ENCODE results near the gene C14orf119.

The C14orf119 gene

DNA sequence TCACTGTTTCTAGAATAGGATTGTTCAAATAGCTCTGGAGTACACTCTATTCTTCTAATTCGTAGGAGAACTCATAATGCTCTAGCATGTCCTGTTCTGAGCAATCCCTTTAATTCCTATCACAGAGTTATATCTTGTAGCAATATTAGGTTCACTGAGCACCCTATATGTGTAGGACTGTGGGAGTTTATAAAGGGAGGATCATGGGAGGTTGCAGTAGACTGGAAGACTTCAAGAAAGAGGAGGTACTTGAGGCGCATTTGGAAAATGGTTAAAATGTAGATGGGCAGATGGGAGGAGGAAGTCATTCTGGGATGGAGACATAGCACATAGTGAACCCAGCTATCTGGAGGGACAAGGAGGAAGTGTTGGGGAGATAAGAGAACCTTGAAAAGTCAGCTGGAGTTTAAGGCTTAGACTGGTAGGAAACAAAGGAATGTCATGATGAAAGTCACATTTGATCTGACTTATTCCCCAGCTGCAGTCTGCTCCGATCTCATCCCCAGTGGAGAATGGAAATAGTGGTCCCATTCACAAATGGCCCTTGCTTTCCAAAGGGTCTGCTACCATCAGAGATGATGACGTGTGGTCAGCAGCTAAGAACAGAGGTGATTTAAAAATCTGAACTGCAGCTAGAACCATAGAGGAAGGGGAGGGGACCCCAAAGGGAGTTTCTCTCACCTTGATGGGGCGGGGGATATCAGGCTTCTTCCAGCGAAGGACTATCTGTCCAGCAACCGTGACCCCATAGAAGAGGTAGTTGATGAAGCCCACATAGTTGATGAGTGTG lies 33.9 kb downstream of the C14orf119 start:
- no peak for DNase-seq

DNA sequence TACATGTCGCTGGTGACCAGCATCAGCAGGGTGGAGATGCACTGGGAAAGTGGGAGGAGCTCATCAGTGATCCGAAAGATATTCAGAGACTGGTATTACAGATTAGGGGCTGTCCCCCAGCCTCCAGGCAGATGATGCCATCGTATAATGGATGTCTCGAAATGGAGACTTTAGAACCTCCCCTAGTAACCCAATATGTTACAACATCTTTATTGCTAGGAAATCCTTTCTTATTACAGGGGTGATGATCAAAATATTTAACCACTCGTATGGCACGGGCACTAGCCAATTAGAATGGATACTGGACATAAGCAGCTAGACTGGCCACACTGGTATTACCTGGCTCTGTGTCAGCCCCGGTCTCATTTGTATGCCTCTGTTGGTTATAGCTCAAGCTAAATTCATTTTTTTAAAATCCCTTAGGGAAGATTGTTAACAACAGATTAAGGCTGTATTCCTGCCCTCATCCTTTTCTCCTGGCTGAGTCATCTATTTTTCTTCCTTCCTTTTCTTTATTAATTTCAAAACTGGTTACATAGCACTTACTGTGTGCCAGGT lies 34.5 kb downstream of the C14orf119 start:
- no peak for DNase-seq

DNA sequence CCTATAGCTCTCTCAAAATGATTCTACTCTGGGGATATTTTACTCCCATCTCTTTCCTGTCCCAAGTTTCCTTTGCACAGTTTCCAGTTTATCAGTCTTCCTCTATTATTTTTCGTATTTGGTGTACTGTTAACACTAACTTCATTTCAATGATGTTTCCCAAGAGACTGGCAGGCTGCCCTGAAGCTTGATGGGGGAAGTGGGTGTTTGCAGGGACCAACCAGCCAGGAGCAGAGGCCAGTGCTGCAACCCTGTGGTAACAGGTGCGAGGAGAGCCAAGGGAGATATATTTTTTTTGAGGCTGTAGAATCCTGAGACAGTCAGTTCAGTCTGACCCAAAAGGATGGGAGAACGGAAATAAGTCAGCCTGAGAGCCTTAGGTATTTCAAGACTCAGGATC lies 35.6 kb downstream of the C14orf119 start:
- no peak for DNase-seq

DNA sequence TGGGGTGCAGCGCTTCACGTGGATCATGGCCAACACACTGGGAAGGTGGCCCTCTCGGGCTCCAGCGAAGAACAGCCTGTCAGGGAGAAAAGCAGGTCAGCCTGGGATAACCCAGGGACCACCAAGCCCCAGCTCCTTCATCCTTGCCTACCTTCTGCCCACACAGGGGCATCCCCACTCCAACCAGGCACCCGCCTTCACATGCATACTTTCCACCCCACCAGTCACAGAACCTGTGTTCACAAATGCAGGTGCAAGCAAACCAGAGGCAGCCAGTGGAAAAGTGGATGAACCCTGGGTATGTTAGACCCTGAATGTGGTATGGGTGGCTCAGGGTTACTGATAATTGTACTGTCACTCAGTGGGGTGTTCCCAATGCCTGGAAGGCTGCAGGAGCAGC lies 36.2 kb downstream of the C14orf119 start:
- no peak for DNase-seq

DNA sequence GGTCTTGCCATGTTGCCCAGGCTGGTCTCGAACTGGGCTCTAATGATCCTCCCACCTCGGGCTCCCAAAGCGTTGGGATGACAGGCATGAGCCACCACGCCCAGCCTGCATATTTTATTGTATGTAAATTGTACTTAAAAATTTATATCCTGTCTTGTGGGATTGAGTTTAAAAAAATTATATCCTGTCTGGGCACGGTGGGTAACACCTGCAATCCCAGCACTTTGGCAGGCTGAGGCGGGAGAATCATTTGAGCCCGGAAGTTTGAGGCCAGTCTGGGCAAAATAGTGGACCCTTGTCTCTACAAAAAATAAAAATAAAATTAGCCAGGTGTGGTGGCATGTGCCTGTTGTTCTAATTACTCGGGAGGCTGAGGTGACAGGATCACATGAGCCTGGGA lies 37.7 kb downstream of the C14orf119 start:
- no peak for DNase-seq

DNA sequence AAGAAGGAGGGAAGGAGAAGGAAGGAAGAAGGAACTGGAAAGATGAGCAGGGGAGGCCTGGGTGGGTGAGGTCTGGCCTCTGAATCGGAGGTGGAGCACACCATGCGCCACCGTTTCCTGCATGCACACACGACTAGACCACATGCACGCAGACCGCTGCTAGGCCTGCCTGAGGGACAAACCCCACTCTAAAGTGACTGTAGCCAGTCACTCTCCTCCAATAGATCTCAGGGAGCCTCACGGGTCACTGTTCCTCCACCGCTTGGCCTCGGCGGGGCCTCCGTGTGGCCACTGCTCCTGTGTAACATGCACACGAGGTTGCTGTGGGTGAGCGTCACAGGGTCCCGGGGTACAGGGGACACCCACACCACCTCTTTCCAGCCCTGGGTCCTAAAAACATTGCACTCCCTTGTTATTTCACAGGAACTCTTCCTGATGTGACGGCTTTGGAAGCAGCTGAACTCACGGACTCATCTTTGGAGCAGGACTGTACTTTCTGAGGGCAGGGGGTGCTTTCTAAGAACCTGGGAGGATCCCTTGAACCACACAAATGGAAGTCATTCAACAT lies 41.3 kb downstream of the C14orf119 start:
- no peak for DNase-seq

DNA sequence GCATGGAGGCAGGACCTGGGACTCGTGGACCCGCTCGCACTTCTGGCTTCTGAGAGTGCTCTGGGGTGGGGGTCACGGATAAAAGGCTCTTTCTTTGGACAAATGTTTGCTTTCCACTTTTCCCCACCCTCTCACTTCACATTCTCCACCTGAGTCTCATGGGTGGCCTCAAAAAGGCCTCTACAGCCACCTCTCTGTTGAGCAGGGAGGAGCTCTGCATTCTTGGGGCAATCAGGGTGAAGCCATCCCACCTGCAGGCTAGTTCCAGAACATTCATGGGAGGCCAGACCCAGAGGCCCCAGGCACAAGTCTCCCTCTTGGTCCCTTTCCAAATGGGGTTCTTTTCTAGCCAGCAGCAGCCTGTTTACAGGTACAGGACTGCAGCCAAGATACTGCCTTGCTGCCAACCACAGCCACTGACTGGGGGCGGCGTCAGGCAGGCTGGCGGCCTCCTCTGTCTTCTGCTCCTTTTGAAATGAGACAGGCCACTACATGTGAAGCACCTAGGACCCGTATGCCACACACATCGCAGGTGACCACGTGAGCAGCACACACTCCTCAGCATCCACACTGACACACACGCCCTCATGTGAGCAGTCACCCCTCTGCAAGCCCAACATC lies 42.0 kb downstream of the C14orf119 start:
- no peak for DNase-seq

DNA sequence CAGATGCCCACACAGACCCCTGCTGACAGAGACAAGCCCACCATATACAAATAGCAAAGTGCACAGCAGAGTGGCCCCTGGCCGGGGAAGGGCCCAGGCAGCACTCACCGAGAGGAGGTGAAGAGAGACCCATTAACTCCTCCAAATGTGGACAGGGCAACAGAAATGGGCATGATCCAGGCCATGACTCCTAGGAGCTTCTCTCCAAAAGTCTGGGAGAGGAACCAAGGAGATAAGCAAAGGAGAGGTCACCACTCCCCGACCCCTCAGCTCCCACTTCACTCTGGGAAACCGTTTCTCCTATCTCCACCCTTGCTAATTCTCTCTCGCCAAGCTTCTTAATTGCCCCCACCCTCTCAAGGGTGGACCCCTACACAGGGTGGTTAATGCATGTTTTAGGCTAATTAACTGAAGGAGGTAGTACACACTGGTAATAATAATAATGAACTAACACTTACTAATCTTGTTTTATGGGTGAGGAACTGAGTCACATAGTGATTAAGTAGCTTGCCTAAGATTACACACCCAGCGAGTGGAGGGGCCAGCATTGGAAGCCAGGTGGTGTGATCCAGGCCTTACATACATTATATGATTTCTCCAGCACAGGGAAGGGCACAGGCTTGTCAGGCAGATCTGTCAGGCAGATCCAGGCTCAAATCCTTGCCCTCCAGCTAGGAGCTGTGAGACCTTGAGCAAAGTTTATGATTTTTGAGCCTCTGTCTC lies 42.7 kb downstream of the C14orf119 start:
- no peak for DNase-seq

DNA sequence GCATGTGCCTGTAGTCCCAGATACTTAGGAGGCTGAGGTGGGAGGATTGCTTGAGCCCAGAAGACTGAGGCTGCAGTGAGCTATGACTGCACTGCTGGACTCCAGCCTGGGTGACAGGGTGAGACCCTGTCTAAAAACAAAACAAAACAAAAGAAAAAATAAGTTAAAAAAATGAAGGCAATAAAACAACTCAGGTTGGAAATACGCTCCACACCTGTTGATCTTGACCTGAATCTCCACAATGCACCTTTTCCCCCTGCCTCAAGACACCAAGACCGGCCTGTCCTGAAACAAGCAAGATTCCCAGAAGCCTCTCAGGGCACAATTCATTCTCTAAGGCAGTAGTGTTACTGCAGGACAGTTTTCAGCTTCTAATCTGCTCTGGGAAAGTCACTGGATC lies 44.6 kb downstream of the C14orf119 start:
- DNase-seq: no peak

DNA sequence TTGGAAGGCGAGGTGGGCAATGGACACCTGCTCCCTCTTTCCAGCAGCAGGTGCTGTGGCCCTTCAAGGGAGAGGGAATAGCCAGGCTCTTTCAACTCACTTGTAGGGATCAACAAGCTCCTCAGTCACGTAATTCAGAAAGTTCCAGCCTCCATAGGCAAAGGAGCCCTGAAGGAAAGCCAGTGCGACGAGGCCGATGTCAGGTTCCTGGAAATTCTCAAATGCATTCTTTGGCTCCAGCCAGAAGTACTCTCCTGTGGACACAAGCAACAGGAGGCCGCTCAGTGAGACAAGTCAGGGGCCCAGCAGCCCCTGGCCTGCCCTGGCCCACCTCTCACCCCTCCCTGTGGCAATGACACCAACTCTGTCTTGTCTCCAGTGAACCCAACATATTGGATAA lies 45.1 kb downstream of the C14orf119 start:
- no peak for DNase-seq

DNA sequence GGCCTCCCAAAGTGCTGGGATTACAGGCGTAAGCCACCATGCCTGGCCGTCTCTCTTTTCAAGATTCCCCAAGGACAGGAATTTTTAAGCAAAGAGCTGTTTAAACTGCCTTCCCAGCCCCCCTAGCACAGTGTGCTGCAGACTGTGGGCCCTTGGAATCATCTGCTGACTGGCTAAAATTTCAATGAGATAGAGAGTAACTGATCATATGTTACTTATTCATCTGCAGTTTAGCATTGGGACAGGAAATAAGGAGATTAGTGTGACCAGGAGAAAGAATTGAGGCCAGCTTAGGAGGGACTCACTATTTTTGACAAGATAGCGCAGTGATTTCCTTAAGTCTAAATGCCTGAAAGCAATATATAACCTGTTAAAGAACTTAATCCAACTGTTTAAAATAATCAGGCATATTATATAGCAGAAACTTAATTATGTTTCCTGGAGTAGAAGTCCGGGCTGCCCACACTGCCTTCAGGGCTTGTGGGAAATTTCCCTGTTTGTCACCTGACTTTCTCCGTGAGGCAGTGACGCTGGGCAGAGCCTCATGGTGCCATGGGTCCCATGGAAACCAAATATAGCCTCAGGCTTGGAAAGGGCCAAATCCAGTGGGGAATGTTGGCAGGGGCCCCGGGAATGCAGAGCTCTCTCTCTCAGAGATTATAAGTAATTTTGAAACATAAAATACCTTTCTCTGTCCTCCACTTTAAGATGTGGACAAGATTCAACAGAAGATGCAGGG lies 46.6 kb downstream of the C14orf119 start:
- no peak for DNase-seq

DNA sequence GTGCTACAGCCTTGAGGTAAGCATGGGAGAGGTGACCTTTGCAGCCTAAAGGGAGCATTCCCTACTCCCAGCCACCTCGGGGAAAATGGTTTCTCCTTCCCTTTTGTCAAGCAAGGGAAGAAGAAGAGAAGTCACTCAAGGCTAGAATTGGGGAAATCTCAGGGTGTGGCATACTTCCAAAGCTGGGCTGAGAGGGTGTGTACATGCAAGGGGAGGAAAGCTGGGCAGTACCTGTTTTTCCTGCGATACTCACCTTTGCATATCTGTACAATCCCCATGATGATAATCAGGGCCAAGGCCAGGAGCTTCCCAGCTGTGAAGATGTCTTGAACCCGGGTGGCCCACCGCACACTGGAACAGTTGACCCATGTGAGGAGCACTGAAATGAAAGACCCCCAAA lies 47.5 kb downstream of the C14orf119 start:
- DNase-seq: no peak

DNA sequence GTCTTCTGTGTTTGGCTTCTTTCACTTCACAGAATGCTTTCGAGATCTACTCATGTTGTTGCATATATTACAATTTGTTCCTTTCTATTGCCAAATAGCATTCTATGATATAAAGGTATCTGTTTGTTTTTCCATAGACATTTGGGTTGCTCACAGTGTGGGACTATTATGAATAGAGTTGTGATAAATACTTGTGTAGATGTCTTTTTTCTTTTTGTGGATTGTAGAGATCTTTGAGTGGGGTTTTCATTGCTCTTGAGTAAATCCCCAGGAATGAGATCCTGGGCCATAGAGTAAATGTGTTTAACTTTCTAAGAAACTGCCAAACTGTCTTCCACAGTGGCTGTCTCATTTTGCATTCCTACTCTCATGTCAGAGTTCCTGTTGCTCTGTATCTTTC lies 48.6 kb downstream of the C14orf119 start:
- no peak for DNase-seq

DNA sequence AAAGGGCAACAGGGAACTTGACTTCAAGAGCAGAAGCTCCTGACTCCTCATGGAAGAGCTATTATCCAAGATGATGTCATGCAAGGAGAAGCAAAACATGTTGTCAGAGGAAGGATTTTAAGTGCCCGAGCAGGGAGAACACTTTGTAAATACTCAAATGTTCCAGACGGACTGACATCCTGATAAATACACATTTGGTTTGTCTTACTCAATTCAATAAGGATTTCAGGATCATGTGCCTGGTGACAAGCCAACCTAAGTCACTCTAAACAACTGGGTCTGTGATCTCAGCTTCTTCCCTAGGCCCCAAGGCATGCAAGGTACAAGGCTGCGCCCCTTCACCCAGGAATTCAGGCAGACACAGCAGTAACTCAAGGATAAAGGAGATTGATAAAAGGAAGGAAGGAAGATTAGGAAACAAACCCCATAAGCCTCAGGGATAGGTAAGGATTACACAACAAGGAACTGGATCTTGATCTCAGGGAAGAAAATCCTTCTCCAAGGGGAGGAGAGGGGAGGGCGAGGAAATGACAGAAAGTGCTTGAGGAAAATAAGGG lies 50.6 kb downstream of the C14orf119 start:
- no peak for DNase-seq

DNA sequence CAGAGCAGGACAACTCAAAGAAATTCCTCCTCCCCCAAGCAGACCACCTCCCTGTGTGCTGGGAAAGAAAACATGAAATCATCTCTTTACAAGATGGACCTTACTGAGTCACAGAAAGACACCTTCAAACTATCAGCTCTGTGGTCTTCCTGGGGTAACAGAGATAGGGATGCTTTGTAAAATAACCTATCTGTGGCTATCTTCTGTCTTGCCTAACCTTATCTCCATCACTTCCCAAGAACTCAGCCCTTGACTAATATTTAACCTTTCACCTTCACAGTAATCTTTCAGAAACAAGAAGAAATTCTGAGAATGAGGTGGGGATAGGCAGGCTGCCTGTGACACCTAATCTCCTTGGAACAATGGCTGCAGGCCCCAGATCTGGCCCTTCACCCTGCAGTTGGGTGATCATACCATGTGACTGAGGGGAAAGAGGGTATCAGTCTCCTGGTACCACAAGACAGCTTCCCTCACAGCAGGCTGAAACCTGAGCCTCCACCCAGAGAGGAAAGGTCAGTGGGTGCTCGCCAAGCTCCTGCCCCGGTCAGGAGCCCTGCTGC lies 51.1 kb downstream of the C14orf119 start:
- DNase-seq: no peak

DNA sequence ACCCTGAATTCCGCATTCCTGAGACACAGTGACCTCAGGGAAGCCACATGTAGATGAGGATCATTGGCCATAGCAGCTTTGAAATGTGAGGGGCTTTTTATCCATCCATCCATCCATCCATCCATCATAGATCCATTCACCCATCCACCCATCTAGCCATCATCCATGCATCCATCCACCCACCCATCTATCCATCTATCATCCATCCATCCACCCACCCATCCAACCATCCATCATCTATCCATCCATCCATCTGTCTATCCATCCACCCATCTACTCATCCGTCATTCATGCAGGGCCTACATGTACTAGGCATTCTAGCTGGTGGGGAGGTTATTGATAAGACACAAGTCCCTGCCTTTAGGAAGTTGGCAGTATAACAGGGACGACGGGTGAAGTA lies 51.7 kb downstream of the C14orf119 start:
- no peak for DNase-seq

DNA sequence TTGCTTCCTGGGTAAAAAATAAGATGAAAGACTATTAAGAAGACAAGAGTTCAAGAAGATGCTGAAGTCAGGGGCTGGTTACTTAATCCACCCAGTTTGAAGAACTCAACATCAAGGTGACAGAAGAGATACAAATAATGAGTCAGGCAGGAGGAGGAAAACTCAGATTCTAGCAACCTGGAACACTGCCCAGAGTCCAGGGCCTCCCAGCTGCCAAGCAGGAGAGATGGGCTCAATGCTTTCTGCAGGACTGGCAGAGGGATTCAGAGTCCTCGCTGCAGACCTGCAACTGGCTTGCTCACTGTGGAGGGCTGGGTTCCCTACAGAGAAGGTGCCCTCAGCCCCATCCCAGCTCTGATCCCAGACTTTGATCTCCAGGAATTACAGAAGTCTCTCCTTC lies 52.4 kb downstream of the C14orf119 start:
- no peak for DNase-seq

DNA sequence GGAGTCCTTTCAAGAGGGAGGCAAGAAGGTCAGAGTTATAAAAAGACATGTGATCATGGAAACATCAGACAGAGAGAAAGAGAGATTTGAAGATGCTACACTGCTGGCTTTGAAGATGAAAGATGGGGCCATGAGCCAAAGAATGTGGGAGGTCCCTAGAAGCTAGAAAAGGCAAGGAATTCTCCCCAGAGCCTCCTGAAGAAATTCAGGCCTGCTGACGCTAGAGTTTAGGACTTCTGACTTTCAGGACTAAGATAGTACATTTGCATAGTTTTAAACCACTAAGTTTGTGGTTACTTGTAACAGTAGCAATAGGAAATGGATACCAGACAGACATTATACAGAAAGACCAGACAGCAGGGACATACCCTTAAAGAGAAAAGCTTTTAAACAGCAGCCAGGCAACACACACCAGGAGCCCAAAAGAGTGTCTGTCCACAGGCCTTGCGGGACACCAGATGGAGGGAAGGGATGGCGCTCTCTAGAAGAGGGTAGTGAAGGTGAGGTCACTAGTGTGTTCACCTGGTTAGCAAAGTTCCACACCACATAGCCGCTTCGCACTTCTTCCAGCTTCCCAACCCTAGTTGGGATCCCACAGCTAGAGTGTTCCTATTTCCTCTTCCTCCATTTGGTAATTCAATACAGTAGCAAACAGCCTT lies 53.4 kb downstream of the C14orf119 start:
- DNase-seq: no peak

DNA sequence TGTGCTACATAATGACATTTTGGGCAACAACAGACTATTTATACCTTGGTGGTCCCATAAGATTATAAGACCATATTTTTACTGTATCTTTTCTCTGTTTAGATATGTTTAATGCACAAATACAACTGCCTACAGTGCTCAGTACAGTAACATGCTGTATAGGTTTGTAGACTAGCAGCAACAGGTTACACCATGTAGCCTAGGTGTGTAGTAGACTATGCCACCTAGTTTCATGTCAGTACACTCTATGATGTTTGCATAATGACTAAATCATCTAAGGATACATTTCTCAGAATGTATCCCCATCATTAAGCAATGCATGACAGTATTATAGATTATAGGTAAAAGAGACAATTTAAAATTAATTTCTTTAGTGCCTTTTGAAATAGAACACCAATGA lies 54.4 kb downstream of the C14orf119 start:
- no peak for DNase-seq
